GM19372 (cell line): Measurements from ENCODE around the gene SOX10.
"Not testable (repeated sequence)": the region's sequence is repeated elsewhere in the genome, so short reads cannot be mapped to it uniquely, and the experiment has no call there.

ENCODE experiments used
- ATAC-seq: cut with Tn5 transposase; IDR thresholded peaks from one replicate; pipeline ENCODE4 v1.9.1; 2021; ENCODE audit warnings: mild to moderate bottlenecking, low read depth, moderate library complexity; ENCODE audit not compliant: unreplicated experiment

The SOX10 gene

DNA sequence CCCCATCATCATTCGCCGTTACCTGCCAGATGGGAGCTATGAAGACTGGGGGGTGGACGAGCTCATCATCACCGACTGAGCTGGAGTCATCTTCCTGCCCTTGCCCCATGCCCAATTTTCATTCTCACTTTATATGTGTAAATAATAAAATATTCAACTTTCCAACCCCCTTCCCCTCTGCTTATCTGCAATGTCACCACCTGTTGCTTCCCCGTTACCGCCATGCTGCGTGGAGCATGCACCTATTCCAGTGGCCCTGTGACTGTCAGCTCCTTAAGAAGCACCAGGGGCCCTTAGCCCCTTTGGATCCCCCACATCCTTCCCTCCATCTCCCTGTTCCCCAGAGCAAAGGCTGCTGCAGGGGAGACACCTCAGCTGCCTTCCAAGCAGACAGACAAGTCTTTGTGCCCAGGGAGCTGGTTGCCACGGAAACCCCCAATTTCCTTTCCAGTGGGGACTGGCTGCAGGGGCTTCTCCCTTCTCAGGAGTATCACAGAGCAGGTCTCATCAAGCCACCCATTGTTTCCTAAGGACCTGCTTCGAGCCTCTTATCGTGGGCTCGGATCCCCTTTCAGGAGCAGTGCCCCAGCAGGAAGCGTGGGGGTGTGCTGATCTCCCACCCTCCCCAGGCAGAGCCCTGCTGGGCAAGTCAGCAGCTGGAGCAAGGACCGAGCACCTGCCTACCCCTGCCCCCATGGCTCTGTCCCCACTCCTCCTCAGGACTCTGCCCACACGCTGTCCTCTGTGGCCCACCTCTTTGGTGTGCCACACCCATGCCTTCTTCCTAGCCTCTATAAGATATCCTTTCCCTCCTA, 16.5 kb downstream of the SOX10 start:
- no peak for ATAC-seq

DNA sequence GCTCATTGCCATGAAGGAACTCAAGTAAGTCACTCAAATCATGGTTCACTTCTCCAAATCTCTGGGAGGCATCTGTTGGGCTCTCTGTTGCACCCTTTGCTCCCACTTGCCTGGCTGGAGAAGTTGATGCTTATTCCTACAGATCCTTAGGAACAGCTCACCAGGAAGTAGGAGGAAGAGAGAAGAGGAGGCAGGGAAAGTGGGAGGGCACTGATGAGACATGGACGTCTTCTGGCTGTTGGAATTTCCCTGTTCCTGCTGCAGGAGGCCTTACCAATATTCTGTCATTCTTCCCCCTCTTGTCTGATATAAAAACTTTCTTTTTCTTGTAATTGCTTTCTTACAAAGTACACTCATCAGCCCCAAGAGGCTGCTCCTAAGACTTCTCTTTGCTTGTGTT, 17.2 kb downstream of the SOX10 start:
- no peak for ATAC-seq

DNA sequence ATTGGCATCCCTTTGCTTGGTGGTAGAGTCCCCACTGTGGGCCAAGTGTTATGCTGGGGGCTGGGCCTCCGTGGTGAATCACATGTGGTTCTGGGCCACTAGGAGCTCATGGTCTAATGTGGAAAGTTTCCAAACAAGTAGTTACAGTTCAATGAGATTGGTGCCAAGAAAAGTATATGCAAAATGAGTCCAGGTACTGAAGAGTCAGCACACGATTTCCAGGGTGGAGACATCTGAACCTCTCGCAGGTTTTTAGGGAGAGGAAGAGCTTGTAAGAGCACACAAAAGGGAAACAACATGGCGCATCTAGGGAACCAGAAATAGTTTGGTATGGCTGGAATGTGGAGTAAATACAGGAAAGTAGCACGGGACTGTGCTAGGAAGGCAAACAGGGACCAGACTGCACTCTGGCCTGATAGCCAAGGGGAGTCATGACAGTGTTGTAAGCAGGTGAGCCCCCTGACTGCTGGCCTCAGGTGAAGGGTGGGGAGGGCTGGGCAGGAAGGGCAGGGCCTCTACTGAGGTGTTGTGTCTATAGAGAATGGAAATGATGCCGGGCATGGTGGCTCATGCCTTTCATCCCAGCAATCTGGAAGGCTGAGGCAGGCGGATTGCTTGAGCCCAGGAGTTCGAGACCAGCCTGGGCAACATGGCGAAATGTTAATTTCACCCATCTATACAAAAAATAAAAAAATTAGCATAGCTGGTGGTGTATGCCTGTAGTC, 18.3 kb downstream of the SOX10 start:
- ATAC-seq, result no peak

DNA sequence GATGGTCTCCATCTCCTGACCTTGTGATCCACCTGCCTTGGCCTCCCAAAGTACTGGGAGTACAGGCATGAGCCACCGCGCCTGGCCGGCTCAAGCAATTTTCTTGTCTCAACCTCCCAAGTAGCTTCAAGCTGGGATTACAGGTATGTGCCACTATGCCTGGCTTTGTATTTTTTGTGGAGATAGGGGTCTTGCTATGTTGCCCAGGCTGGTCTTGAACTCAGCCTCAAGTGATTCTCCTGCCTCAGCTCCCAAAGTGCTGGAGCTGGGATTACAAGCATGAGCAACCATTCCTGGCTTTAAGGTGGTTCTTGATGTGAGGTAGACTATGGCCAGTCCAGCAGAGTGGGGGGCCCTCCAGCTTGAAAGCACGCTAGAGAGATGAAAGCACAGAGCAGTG, 23.3 kb downstream of the SOX10 start:
- no peak for ATAC-seq

DNA sequence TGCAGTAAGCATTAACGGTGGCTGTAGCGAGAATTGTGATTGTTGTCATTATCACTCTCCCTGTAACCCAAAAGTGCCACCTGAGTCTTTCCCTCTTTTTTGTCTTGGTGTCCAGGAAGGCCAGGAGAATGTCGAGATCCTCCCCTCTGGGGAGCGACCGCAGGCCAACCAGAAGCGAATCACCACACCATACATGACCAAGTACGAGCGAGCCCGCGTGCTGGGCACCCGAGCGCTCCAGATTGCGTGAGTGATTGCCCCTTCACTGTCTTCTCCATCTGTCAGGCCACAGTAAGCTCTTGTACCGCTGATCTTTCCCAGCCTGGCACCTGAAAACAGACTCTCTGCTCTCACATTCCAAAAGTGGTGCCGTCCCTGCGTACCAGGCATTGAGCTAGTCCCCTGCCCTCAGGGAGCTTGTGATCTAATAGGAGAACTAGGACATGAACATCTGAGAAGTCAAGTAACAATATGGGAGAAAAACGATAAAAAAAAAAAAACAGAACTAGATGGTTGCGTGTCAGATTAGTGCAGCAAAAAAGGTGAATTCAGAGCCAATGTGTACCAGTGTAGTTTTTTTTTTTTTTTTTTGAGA, 25.0 kb downstream of the SOX10 start:
- ATAC-seq, result no peak

DNA sequence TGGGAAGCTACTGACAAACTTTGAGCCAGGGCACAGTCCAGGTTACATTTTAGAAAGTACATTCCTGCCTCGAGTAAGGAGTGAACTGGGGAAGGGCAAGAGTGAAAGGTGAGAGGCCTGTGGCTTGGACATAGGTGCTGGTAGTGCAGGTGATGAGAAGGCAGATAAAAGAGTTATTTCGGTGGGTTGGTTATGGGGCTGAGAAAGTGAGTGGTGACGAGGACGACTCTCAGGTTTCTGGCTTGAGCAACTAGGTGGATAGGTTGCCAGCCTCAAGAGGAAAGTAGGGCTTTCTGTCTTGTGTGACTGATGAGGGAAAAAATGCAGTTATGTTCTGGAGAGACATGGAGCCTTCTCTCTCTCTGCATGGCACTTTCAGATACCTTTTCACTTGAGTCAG, 27.1 kb downstream of the SOX10 start:
- no peak for ATAC-seq

DNA sequence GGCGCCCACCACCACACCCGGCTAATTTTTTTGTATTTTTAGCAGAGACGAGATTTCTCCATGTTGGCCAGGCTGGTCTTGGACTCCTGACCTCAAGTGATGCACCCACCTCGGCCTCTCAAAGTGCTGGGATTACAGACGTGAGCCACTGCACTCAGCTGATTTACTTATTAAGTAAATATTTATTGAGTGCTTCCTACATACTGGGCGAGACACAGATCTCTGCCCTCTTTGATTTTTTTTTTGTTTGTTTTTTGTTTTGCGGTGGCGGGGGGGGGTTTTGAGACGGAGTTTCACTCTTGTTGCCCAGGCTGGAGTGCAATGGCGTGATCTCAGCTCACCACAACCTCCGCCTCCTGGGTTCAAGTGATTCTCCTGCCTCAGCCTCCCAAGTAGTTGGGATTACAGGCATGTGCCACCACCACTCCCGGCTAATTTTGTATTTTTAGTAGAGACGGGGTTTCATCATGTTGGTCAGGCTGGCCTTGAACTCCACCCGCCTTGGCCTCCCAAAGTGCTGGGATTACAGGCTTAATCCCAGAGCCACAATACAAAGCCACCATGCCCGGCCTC, 28.4 kb downstream of the SOX10 start:
- ATAC-seq, result not testable (repeated sequence)

DNA sequence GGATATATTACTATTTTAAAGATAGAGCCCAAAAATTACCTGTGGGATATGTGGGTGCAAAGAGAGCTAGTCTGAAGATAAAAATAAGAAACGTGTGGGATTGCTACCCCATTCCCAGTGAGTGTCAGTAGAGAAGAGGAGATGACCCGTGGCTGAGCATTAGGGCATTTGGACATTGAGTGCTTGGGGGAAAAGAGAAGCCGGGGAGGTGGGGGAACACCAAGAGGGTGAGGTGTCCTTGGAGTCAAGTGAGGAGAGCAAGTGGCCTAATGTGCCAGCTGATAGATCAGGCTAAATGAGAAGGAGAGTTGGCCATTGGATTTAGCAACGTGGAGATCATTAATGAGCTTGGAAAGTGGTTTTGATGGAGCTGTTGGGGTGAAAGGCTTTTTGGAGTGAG, 29.7 kb downstream of the SOX10 start:
- no peak for ATAC-seq

DNA sequence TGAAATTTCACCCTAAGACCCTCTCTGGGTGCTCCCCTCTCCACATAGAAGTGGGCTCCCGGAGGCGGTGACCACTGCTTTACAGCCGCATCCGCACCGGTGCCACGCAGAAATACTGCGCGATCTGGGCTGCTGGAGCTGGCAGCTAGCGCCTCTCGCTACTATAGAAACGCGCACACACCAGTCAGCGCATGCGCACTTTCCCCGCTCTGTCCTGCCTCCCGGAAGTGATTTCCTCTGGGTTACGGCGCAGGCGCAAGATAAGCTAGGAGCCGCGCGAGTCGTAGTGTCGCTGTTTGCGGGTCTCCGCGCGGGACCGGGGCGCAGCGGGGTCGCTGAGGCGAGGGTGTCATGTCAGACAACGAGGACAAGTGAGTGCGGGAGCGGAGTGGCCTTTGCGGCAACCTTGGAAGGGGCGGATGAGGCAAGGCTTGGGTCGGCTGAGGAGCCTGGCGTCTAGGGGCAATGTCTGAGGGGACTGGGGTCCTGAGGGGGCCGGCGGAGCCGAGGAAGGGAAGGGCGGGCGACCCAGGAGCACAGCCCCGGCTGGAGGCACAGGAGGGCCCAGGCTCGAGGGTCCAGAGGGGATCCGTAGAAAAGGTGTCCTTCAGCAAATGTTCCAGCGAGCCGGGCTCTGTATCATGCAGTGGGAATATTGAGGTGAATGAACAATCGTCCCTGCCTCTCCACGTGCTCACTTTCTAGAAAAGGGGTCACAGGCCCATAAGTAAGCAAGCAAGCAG, 30.7 kb downstream of the SOX10 start, which contains the start of the genes C22orf23 and POLR2F:
Gene C22orf23 (minus strand): TSS at position 165 of the 743 bp plus-strand sequence. CDS start 452 bp downstream, outside the sequence.
Gene POLR2F (plus strand): TSS at position 263 of the 743 bp plus-strand sequence. CDS start 89 bp downstream, at position 352.
- peak; percentile 93 for ATAC-seq

DNA sequence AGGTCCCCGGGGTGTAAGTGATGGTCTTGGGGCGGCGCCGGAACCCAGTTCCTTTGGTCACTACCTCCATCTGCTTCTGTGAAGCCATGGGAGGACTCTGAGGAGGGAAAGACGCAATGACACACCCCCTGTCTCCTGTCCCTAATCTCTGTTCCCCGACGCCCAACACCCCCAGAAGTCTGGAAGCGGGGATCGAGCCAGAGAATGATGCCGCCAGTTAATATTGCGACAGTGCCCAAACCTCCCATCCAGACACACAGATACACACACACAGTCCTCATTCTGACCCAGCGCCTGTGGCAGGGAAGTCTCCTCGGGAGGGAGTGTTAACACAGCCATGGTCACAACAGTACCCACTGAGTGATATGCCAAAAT, 31.3 kb downstream of the SOX10 start:
- no peak for ATAC-seq

DNA sequence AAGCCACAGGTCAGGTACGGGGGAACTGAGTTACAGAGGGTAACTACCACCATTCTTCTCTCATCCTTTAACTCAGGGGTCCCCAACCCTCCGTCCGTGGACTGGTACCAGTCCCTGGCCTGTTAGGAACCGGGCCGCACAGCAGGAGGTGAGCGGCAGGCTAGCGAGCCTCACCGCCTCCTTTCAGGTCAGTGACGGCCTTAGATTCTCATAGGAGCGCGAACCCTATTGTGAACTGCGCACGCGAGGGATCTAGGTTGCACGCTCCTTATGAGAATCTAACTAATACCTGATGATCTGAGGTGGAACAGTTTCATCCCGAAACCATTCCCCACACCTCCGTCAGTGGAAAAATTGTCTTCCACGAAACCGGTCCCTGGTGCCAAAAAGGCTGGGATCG, 31.7 kb downstream of the SOX10 start:
- ATAC-seq, result not testable (repeated sequence)

DNA sequence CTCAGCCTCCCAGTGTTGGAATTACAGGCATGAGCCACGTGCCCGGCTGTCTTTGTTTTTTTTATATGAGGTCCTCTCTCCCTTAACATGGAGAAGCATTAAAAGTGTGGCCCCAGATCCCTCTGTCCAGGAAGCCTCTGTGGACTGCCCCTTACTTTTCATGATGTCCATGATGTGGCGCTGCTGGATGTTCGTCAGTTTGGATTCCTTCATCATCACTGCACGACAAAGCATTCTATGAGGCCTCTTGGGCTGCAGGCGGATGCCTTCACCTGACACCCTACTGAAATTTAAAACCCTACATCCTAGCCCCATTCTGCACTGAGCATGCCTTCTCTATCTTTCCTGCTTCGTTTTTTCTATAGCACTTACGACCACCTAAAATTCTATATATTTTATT, 33.0 kb downstream of the SOX10 start:
- ATAC-seq, result no peak

DNA sequence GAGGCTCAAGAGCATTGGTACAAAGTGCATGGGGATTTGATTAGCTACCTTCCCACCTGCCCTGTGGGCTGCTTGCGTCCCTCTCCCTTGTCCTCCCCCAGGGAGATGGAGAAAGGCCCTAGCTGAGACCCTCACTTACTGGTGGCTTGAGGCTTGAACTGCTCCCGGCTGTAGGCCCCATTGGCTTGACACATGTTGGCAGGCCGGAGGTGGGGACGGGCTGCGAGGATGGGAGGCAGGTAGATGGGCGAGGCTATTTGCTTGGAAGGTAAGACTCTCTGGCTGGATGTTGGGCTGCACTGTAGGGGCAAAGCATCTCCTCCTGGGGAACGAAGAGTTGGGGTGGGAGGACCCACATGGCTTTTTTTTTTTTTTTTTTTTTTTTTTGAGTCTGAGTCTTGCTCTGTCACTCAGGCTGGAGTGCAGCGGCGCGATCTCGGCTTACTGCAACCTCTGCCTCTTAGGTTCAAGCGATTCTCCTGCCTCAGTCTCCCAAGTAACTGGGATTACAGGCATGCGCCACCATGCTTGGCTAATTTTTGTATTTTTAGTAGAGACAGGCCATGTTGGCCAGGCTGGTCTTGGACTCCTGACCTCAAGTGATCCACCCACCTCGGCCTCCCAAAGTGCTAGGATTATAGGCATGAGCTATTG, 37.1 kb downstream of the SOX10 start:
- ATAC-seq, result not testable (repeated sequence)

DNA sequence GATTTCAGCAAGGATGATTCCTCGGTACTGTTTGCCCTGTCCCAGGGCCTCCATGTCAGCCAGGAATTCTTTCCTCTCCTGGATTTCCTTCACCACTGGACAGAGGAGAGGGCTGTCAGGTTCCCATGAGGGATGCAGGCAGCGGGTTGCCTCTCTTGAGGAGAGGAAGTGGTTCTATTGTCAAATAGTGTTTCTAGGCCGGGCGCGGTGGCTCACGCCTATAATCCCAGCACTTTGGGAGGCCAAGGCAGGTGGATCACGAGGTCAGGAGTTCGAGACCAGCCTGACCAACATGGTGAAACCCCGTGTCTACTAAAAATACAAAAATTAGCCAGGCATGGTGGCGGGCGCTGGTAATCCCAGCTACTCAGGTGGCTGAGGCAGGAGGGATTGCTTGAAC, 39.9 kb downstream of the SOX10 start:
- not testable (repeated sequence) for ATAC-seq

DNA sequence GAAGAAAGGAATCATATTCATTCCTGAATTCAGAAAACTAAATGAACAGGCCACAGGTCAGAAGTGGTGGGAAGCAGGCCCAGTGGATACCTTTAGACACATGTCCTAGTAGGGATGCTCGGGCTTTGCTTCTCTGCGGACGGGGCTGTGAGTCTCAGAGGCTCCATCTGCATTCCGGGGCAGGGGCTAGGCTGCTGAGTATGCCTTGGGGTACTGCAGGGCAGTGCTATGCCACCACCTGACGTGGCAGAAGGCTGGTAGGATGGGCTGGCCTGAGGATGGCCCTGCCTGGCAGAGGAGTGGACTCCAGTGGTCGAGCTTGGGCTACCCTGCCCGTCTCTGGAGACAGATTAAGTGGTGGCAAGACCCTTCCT, 40.5 kb downstream of the SOX10 start:
- ATAC-seq, result no peak

DNA sequence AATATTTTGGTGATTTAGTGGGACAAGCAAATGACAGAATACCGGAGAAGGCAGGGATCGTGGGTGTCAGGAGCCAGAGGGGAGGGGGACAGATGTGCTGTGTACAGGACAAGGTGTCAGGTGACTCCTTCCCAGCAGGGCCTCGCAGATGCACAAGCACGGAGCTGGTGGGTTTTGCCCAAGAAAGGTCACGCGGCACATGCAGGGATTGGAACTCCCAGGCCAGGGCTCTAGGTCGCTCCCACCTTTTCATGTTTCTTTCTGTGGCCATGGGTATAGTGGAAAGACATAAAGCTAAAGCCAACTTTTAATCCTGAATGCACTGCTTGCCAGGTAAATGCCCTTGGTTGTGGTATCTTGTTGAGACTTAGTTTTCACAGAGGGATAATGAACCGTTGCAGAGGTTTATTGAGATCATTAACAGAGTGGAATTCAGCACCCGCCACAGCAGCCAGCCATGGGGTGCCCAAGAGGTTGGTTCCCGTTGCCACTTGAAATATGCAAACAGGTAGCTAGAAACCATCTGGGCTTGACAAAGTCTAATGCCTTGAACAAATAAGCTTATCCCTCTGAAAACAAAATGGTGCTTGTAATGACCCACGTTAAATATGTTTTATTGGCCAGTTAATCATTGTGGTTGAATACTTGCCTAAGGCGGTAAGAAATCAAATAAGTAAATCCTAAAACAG, 41.1 kb downstream of the SOX10 start:
- ATAC-seq, result no peak

DNA sequence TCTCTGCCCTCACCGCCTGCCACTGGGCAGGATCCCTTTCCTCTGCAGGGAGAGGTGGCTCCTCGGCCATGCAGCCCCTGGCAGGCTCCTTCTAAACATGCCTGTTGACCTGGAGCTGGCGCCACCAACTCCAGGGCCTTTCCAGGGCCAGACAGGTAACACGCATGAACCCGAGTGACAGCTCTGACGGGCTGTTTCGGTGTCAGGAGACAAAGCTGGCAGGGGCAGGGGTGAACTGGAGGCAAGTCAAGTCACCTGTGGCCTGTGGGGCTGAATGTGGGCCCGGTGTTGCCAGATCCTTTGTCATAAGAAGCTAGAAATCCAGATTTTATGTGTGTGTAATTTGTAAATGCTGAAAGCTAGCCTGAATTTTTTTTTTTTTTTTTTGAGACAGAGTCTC, 42.2 kb downstream of the SOX10 start:
- no peak for ATAC-seq

DNA sequence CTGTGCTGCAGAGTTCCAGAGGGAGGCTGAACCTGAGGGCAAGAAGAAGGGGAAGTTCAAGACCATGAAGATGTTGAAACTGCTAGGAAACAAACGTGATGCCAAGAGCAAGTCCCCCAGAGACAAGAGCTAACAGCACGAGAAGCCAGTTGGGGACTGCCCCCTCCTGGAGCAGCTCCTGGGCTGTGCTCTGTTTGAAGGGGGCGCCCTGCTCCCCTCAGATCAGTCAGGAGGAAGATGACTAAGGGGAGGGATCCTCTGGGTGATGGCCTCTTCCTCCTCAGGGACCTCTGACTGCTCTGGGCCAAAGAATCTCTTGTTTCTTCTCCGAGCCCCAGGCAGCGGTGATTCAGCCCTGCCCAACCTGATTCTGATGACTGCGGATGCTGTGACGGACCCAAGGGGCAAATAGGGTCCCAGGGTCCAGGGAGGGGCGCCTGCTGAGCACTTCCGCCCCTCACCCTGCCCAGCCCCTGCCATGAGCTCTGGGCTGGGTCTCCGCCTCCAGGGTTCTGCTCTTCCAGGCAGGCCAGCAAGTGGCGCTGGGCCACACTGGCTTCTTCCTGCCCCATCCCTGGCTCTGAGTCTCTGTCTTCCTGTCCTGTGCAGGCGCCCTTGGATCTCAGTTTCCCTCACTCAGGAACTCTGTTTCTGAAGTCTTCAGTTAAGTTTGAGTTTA, 43.5 kb downstream of the SOX10 start:
- ATAC-seq, result no peak
